Measurements from ENCODE around the gene POLR2I.

- TF ChIP-seq CTCF (IDR thresholded peaks at IDR 0.05) (no peak), EZH2 (IDR thresholded peaks at IDR 0.05; ENCODE audit: borderline replicate concordance, insufficient read depth, low read depth, low read length, poor library complexity, severe bottlenecking) (no peak)
These were observed 28.3 kb downstream of the POLR2I start for GRCh38 chr19:36086326-36086725.
